GM19438 (cell line): ENCODE results near the gene SNTG2.

ENCODE experiments used
- ATAC-seq: cut with Tn5 transposase; IDR thresholded peaks from one replicate; pipeline ENCODE4 v1.9.1; 2021; ENCODE audit warnings: low read depth; ENCODE audit not compliant: unreplicated experiment

The SNTG2 gene

GRCh38 chr2:951224-952006 is 766 bp downstream of the SNTG2 start:
- ATAC-seq = no peak

GRCh38 chr2:953408-953807 is 2.8 kb downstream of the SNTG2 start:
- ATAC-seq = no peak

- ATAC-seq = no peak
Measured at GRCh38 chr2:953975-954686, 3.5 kb downstream of the SNTG2 start.

GRCh38 chr2:954687-955000 is 4.0 kb downstream of the SNTG2 start:
- ATAC-seq = no peak

GRCh38 chr2:955829-956731 is 5.4 kb downstream of the SNTG2 start:
- ATAC-seq = no peak

- ATAC-seq = no peak
Measured at GRCh38 chr2:959457-959856, 8.8 kb downstream of the SNTG2 start.

GRCh38 chr2:960061-960736 is 9.6 kb downstream of the SNTG2 start:
- ATAC-seq = no peak

GRCh38 chr2:961786-962185 is 11.1 kb downstream of the SNTG2 start:
- no peak for ATAC-seq

GRCh38 chr2:963876-964275 is 13.2 kb downstream of the SNTG2 start:
- ATAC-seq = no peak

GRCh38 chr2:964562-964961 is 13.9 kb downstream of the SNTG2 start:
- no peak for ATAC-seq

- no peak for ATAC-seq
Measured at GRCh38 chr2:965640-966147, 15.0 kb downstream of the SNTG2 start.

- ATAC-seq = no peak
Measured at GRCh38 chr2:973129-973528, 22.5 kb downstream of the SNTG2 start.

GRCh38 chr2:974054-974453 is 23.4 kb downstream of the SNTG2 start:
- ATAC-seq = no peak

- no peak for ATAC-seq
Measured at GRCh38 chr2:974502-974901, 23.9 kb downstream of the SNTG2 start.

- no peak for ATAC-seq
Measured at GRCh38 chr2:975095-975494, 24.4 kb downstream of the SNTG2 start.

GRCh38 chr2:979069-979928 is 28.6 kb downstream of the SNTG2 start:
- no peak for ATAC-seq

- ATAC-seq = no peak
Measured at GRCh38 chr2:980176-980575, 29.5 kb downstream of the SNTG2 start.

- no peak for ATAC-seq
Measured at GRCh38 chr2:981258-981657, 30.6 kb downstream of the SNTG2 start.

GRCh38 chr2:981759-982158 is 31.1 kb downstream of the SNTG2 start:
- ATAC-seq = no peak
